Stimulated activated naive CD8-positive, alpha-beta T cell treated with anti-CD3 and anti-CD28 coated beads, Interleukin-15, amount 100 ng/mL, for 72 hours (primary cell): ENCODE measurements around the gene TCEA3.

Experiments
- ATAC-seq: fragments of 150-1000 bp; cut with Tn5 transposase; 2 replicates; pipeline ENCODE4 v1.10.0; 2021; ENCODE audit warnings: mild to moderate bottlenecking, moderate library complexity
- DNase-seq, 2 donors: peaks; one replicate each; pipeline ENCODE4 v3.0.0; 2021 to 2022
- H3K27ac Mint-ChIP-seq, 2 donors: one replicate each; pipeline ENCODE4 v1.8.0; 2022; ENCODE audit warnings: mild to moderate bottlenecking in 2 of 2, mixed read lengths in 2 of 2, moderate library complexity in 2 of 2
- H3K27me3 Mint-ChIP-seq: one replicate; pipeline ENCODE4 v1.8.0; 2022; ENCODE audit warnings: mixed read lengths
- H3K4me1 Mint-ChIP-seq: one replicate; pipeline ENCODE4 v1.8.0; 2022; ENCODE audit warnings: mild to moderate bottlenecking, mixed read lengths
- H3K4me3 Mint-ChIP-seq, 2 donors: one replicate each; pipeline ENCODE4 v1.8.0; 2022; ENCODE audit warnings: mild to moderate bottlenecking in 2 of 2, mixed read lengths in 2 of 2, moderate library complexity in 1 of 2
- H3K9me3 Mint-ChIP-seq, 2 donors: one replicate each; pipeline ENCODE4 v1.8.0; 2022; ENCODE audit warnings: mixed read lengths in 2 of 2

TCEA3 gene

DNA sequence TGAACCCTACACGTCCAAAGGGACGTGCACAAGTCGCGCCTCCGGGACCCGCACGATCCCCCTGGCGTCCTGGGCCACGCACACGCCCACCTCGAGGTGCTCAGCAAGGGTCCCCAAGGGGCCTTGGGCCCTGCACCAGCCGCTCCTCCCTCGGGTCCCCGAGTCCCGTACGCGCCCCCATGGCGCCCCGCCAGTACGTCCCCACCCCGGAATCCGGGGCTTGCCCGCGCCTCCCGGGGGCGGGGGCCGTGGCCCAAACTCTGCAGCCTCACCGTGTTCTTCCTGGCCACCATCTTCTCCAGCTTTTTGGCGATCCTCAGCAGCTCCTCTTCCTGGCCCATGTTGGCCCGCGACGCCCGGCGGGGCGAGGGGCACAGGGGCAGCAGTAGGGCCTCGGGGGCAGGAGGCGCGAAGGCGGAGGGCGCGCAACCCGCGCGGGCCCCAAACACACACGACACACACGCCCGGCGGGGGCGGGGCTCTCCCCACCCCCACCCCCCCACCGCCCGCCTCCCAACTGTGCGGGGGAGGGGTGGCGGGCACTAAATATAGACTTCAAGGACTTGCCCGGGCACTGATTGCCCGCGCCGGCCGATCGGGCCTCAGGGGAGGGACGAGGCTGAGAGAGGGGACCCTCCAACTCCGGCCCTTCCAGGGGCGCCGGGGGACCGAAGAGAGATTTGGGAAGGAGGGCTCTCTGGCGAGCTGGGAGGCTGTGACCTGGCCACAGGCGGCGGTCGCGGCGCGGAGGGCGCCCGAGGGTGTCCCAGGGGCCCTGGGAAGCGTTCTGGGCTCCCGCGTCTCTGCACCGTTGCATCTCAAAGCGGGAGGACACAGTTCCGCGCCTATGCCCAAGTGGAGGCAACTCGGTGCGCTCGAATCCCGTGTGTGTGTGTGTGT is at the start of gene TCEA3:
Gene TCEA3 (minus strand): TSS at position 456 of the 900 bp plus-strand sequence. CDS start 115 bp downstream, at position 341.
- Mint-ChIP-seq H3K9me3 (no peaks in the 10 kb centered on the region), H3K27me3 (peaks cover 19% of the 10 kb centered on the region), H3K4me1 (peaks cover 38% of the 10 kb centered on the region), H3K4me3 (peak within 1 kb of the TSS; percentile 82 to 97), H3K27ac (peak within 1 kb of the TSS; percentile 93 to 96)
- peak; percentile 61 for ATAC-seq
- DNase-seq: peak; percentile 28 to 44

DNA sequence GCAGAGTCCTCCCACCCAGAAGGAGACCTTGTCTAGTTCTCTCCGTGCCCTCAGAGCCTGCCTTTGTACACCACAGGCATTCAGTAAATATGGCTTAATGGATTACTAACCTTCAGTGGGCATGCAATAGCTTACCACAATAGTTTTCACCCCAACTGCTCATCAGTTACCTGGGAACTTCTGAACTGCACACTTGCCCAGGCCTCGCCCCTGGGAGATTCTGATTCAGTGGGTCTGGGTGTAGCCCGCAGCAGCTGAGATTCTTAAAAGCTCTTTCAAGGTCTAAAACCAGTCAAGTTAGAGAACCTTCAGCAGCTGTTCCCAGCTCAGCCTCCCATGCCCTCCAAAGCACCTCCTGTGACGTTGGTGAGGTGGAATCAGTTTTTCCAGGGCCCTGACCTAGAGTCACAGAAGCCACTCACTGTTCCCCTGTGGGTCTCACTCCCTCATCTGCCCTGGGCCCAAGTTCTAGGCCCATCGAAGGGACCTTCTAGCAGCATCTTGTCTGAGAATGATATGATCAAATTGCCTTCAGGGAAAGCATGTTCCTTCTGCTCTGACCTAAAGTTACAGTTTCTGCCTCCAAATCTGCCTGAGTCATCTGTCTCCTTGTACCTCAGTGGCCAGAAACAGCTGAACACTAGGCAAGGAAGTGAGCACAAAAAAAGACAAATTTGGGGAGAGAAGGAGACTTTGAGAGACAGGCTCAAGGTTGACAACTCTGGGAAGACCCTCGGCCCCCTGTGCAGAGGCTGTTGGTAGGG is 48.7 kb upstream of the TCEA3 start:
- H3K9me3 Mint-ChIP-seq: no peaks in the 10 kb centered on the region
- H3K4me1 Mint-ChIP-seq: no peaks in the 10 kb centered on the region
- DNase-seq (no peak), ATAC-seq (no peak)
- no peak overlapping the region for H3K27ac Mint-ChIP-seq
- no peak overlapping the region for H3K4me3 Mint-ChIP-seq
- H3K27me3 Mint-ChIP-seq: no peaks in the 10 kb centered on the region

DNA sequence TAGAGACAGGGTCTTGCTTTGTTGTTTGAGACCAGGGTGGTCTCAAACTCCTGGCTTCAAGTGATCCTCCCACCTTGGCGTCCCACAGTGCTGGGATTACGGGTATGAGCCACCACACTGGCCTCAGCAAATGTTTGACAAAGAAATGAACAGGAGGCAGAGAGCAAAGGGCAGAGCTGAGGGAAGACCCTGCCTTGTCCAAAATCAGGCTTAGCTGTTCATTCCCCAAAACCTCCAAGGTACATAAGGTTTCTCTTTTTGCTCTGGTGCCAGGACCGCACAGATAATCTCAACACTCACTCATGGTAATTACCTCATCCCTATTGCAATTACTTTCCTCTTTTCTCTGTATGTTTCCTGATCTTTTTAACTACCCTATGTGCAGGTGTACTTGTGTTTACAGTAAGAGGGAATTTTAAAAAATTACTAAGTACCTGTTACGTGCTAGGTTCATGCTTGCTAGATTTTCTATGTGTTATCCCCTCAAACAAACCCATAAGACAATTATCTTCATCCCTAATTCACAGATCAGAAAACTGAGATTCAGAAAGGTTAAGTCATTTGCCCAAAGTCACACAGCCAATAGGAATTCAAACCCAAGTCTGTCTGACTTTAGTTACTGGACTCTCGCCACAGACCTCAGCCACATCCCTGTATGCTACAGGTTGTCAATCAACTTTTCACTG is 47.9 kb upstream of the TCEA3 start:
- H3K4me1 Mint-ChIP-seq: no peaks in the 10 kb centered on the region
- H3K27me3 Mint-ChIP-seq: no peaks in the 10 kb centered on the region
- no peaks in the 10 kb centered on the region for H3K9me3 Mint-ChIP-seq
- H3K27ac Mint-ChIP-seq: no peak overlapping the region
- ATAC-seq: no peak
- DNase-seq: no peak
- no peak overlapping the region for H3K4me3 Mint-ChIP-seq

DNA sequence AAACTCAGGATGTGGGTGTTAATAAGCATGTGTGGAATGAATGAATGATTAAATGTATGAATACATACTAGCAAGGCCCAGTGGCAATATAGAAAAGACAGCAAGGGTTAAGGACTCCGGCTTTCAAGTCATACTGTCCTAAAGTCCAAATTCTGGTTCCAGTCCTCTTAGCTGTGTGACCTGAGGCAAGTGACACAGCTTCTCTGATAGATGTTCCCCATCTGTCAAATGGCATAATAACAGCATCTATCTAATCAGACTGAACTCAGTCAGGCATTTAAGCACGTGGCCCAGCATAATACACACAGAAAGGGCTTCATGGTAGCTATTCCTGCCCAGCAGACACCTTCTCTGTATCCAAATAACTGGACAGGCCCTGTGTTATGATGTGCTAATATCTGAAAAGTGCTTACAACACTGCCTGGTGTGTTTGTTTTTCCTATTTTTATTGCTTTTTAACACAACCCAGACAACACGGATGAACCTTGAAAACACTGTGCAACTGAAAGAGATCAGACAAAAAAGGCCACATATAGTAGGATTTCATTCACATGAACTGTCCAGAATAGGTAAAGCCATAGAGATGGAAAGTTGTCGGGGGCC is 47.0 kb upstream of the TCEA3 start:
- DNase-seq (no peak), ATAC-seq (no peak)
- H3K4me1 Mint-ChIP-seq: no peaks in the 10 kb centered on the region
- no peaks in the 10 kb centered on the region for H3K9me3 Mint-ChIP-seq
- H3K27ac Mint-ChIP-seq: no peak overlapping the region
- H3K4me3 Mint-ChIP-seq: no peak overlapping the region
- H3K27me3 Mint-ChIP-seq: no peaks in the 10 kb centered on the region

DNA sequence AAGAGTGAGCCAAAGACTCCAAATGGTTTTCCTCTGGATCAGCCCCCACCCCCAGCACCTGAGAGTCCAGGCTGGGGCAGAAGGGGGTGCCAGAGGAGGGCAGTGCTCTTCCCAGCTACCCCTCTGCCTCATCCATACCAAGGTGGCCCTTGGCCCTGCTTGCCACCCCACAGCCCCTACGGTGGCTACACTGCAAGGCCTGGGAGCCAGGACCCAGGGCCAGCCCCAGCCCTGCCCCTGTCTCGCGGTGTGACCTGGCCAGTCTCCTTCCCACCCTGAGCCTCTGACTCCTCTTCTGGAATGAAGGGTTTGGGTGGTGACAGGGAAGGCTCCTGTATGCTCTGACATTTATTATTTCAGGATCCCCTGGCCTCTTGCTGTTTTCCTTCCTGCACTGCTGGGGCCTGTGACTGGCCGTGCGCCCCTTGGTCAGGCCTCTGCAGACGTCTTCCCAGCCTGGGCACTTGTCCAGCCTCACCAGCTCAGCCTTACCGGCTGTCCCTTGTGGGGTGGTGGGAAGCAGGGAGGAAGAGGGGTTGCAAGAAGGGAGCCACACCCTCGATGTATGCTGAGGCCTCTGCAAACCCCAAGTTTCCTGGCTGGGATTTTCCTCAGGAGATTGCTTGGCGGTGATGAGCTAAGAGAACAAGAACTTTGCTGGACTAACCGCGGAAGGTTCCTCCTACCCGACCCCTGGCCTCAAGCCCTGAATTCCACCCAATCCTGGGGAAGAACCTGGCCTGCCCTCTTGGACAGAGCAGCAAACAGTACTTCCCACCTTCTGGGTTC is 45.9 kb upstream of the TCEA3 start:
- DNase-seq (no peak), ATAC-seq (no peak)
- Mint-ChIP-seq H3K27me3 (no peaks in the 10 kb centered on the region), H3K4me3 (no peak overlapping the region), H3K4me1 (no peaks in the 10 kb centered on the region), H3K9me3 (no peaks in the 10 kb centered on the region), H3K27ac (no peak overlapping the region)

DNA sequence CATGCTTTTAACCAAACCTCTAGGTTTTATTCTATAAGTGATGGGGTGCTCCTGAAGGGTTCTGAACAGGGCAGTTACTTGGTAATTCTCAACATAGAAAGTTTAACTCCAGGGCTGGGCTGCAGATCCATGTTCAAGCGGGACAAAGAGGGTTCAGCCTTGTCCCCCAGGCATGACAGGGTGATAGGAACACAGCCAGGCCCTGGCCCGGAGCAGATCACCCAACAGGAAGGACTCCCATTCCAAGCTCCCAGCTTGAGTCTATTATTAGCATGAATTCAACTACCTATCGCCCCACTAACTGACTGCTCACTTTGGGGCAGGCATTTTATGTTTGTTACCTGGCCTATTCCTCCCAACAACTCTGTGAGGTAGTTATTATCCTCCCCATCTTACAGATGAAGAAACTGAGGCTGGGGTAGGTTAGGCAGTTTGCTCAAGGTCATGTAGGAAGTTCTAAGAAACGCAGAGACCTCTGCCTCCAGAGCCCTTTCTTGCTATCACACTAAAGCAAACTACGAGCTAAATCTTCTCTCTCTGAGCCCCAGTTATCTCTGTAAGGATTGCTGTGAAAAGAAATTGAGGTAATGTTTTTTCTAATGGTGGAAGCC is 44.9 kb upstream of the TCEA3 start:
- ATAC-seq: no peak
- no peak overlapping the region for H3K27ac Mint-ChIP-seq
- no peaks in the 10 kb centered on the region for H3K27me3 Mint-ChIP-seq
- no peaks in the 10 kb centered on the region for H3K9me3 Mint-ChIP-seq
- H3K4me3 Mint-ChIP-seq: no peak overlapping the region
- no peak for DNase-seq
- no peaks in the 10 kb centered on the region for H3K4me1 Mint-ChIP-seq

DNA sequence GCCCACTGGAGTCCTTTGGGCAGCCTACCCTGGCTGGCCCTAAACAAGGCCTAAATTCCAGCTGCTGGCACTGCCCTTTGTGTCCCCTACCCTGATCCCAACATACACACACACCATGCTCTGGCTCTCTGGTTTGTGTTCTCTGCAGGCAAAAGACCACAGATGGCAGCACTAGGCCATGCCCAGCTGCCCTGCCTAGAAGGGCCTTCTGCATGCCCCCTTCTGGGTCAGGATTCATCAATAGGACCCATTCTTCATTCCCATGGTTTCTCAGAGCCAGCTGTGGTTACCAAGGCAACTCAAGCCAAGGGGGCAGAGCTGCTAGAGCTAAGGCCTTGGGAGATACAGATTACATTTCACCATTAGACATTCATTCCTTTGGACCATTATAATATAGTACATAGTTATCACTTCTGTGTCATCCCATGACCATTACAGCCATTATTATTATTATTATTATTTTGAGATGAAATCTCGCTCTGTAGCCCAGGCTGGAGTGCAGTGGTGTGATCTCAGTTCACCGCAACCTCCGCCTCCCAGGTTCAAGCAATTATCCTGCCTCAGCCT is 42.0 kb upstream of the TCEA3 start:
- Mint-ChIP-seq H3K27me3 (peaks cover 8% of the 10 kb centered on the region), H3K4me3 (no peak overlapping the region), H3K4me1 (no peaks in the 10 kb centered on the region), H3K27ac (no peak overlapping the region), H3K9me3 (no peaks in the 10 kb centered on the region)
- DNase-seq (no peak), ATAC-seq (no peak)

DNA sequence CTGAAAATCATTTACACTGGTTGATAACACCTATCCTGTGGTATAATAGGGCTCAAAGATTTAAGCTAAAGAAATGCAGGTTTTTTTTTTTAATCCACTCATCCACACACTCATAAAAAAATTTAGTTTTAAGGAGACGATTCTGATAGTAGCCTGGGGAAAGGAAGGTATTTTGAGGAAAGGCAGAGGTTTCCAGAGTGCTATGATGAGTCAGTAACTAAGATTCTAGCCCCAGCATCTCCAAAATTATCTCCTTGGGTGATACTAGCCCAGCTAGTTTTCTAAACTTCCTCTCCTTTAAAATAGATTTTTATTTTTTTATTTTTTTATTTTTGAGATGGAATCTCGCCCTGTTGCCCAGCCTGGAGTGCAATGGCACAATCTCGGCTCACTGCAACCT is 38.7 kb upstream of the TCEA3 start:
- Mint-ChIP-seq H3K27ac (no peak overlapping the region), H3K4me1 (no peaks in the 10 kb centered on the region), H3K9me3 (no peaks in the 10 kb centered on the region), H3K4me3 (no peak overlapping the region), H3K27me3 (peaks cover 8% of the 10 kb centered on the region)
- DNase-seq (no peak), ATAC-seq (no peak)

DNA sequence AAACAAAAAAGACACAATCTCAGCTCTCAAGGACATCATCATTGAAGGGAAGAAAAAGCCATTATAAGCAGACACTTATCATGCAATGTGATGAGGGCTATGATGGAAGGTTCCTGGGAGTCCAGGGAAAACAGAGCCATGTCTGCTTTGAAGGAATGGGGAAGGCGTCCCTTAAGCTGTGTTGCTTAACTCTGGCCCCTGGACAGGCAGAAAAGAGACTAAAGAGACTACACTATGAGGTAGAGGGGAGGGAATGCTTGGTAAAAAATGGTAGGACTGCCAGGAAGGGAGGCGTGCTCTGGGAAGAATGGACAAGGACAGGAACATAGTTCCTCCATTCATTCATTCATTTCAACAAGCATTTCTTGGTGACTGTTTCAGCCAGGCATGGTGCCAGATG is 38.2 kb upstream of the TCEA3 start:
- Mint-ChIP-seq H3K27ac (no peak overlapping the region), H3K9me3 (no peaks in the 10 kb centered on the region), H3K4me3 (no peak overlapping the region), H3K27me3 (peaks cover 8% of the 10 kb centered on the region), H3K4me1 (no peaks in the 10 kb centered on the region)
- ATAC-seq (no peak), DNase-seq (no peak)

DNA sequence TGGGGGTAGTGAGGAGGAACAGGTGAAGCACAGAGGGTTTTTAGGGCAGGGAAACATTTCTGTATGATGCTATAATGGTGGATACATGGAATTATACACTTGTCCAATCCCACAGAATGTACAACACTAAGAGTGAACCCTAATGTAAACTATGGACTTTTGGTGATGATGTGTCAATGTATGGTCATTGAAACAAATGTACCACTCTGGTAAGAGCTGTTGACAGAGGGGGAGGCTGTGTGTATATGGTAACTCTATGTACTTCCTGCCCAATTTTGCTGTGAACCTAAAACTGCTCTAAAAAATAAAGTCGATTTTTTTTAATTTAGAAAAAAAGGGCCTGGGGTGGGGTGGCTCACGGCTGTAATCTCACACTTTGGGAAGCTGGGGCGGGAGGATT is 36.5 kb upstream of the TCEA3 start:
- Mint-ChIP-seq H3K9me3 (no peaks in the 10 kb centered on the region), H3K27ac (no peak overlapping the region), H3K4me1 (peaks cover 6% of the 10 kb centered on the region), H3K4me3 (no peak overlapping the region), H3K27me3 (peaks cover 8% of the 10 kb centered on the region)
- DNase-seq: no peak
- no peak for ATAC-seq

DNA sequence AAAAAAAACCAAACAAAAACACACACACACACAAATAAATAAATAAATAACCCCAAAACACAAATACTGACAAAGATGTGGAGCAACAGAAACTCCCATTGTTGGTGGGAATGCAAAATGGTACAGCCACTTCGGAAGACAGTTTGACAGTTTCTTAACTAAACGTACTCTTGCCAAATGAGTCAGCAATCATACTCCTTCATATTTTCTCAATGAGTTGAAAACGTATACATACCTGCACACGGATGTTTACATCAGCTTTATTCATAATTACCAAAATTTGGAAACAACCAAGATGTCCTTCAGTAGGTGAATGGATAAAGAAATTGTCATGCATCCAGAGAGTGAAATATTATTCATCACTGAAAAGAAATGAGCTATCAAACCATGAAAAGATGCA is 36.0 kb upstream of the TCEA3 start:
- Mint-ChIP-seq H3K27me3 (peaks cover 11% of the 10 kb centered on the region), H3K9me3 (no peaks in the 10 kb centered on the region)

DNA sequence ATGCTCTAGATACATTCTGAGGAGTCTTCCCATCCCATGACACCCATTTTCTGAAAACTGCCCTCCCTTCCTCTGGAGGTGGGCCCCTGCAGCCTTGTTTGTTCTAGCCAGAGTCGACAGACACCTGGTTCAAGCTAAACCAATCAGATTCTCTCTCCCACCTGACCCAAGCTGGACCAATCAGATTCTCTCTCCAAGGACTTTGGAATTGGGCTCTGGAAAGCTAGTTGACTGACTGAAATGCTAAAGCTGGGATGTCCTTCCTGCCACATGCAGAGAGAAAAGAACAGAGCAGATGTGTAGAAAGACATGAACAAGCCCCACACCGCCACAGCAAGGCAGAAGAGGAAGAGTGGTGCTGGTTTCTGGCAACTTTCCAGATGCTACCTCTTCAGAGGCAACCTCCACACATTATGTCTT is 34.8 kb upstream of the TCEA3 start:
- DNase-seq: no peak
- no peak for ATAC-seq
- peaks cover 16% of the 10 kb centered on the region for H3K4me1 Mint-ChIP-seq
- peaks cover 18% of the 10 kb centered on the region for H3K27me3 Mint-ChIP-seq
- H3K4me3 Mint-ChIP-seq: no peak overlapping the region
- H3K9me3 Mint-ChIP-seq: no peaks in the 10 kb centered on the region
- H3K27ac Mint-ChIP-seq: peak overlapping the region in 1 of 2 donors; percentile 69

More for the DNA sequence above, 36.0 kb upstream of the TCEA3 start:
- Mint-ChIP-seq H3K4me3 (no peak overlapping the region), H3K4me1 (peaks cover 11% of the 10 kb centered on the region), H3K27ac (no peak overlapping the region)
- no peak for ATAC-seq
- DNase-seq: no peak

DNA sequence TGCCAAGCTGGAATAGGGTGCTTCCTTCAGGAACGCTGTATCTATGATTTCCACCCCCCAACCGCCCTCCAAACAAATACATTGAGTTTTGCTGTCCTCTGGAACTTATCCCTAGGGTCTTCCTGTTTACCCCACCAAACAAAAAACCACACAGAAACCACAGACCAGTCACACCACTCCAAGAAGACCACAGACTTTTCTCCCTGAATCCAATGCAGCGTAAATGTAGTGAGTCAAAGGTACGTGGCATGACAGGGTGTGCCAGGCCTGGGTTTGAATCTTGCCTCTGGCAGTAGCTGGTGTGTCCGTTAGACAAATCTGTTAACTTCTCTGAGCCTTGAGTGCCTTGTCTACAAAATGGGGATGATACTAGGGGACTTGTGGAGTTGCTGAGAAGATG is 31.7 kb upstream of the TCEA3 start:
- no peak overlapping the region for H3K4me3 Mint-ChIP-seq
- peaks cover 33% of the 10 kb centered on the region for H3K4me1 Mint-ChIP-seq
- peaks cover 10% of the 10 kb centered on the region for H3K27me3 Mint-ChIP-seq
- no peaks in the 10 kb centered on the region for H3K9me3 Mint-ChIP-seq
- peak overlapping the region in 1 of 2 donors; percentile 8 for H3K27ac Mint-ChIP-seq
- ATAC-seq: no peak
- no peak for DNase-seq

DNA sequence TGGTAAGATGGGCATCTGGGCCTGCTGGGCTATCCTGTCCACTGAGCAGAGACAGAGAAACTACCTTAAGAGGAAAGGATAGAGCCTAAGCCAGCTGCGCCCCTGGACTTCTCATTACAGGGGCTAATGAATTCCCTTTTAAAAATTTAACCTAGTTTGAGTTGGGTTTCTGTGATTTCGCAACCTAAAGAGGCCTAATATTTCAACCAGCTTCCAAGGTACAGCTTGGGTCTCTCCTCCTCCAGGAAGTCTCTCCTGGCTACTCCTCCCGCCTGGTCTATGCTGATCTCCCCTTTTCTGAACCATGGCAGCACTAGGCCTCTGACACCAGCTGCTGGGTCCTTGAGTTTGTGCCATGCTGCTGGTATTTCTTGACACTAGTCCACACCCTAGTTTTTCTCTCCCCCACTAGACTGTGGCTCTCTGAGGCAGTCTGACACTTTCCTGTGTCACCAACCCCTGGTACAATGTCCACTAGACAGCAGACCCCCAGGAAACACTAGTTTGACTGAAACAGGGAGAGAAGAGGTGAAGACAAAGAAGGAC is 29.0 kb upstream of the TCEA3 start:
- H3K27ac Mint-ChIP-seq: no peak overlapping the region
- no peak overlapping the region for H3K4me3 Mint-ChIP-seq
- H3K4me1 Mint-ChIP-seq: peaks cover 33% of the 10 kb centered on the region
- peaks cover 10% of the 10 kb centered on the region for H3K27me3 Mint-ChIP-seq
- H3K9me3 Mint-ChIP-seq: no peaks in the 10 kb centered on the region
- ATAC-seq (no peak), DNase-seq (no peak)
